ENCODE results near the gene NFATC3. TPM values are rescaled to one million over a fixed set of nuclear protein-coding genes. Genes with fewer than 3 reads are reported as not detected.

The NFATC3 gene
- total and polyA plus RNA-seq, 4 donors, result 9.7 to 21.2 (median 16.8) TPM

- H3K4me1 ChIP-seq (ENCODE audit: control insufficient read depth in 4 of 4, insufficient read depth in 4 of 4, low read length in 3 of 4), result no peaks in the 10 kb centered on the region
- H3K27me3 ChIP-seq (ENCODE audit: control insufficient read depth in 4 of 4, insufficient read depth in 4 of 4, low read length in 3 of 4), result no peaks in the 10 kb centered on the region
- WGBS, result 95% methylated on average over 10 of the region's 10 CpGs
- no peak overlapping the region for H3K4me3 ChIP-seq (ENCODE audit: low read depth in 1 of 3, low read length in 3 of 3)
- H3K36me3 ChIP-seq (ENCODE audit: control insufficient read depth in 4 of 4, insufficient read depth in 3 of 4, low read depth in 1 of 4, low read length in 3 of 4), result peaks cover 3 to 67% (median 35%) of the 10 kb centered on the region in 4 donors
- H3K9ac ChIP-seq (ENCODE audit: low read depth in 1 of 2, low read length in 2 of 2), result no peak overlapping the region
- H3K9me3 ChIP-seq (ENCODE audit: control insufficient read depth in 4 of 4, low read length in 3 of 4), result no peaks in the 10 kb centered on the region
- H3K27ac ChIP-seq (ENCODE audit: low read depth in 1 of 2, low read length in 2 of 2), result no peak overlapping the region
- TF ChIP-seq ZBTB33 (IDR thresholded peaks at IDR 0.05) (no peak), YY1 (IDR thresholded peaks at IDR 0.05) (no peak), EGR1 (IDR thresholded peaks at IDR 0.05; ENCODE audit: low read depth in 2 of 2) (no peak), REST (IDR thresholded peaks at IDR 0.05) (no peak), FOXA1 (IDR thresholded peaks at IDR 0.05) (no peak), RXRA (IDR thresholded peaks at IDR 0.05) (no peak), SP1 (IDR thresholded peaks at IDR 0.05) (no peak), TAF1 (conservative IDR thresholded peaks at IDR 0.05) (no peak), NR2F2 (IDR thresholded peaks at IDR 0.05) (no peak), ATF3 (IDR thresholded peaks at IDR 0.05) (no peak), HNF4G (IDR thresholded peaks at IDR 0.05) (no peak), MAX (IDR thresholded peaks at IDR 0.05) (no peak), CTCF (IDR thresholded peaks at IDR 0.05; ENCODE audit: low read depth, low read length, missing input control) (no peak)
- no peak for DNase-seq (ENCODE audit: low spot score)
These were observed 103.0 kb downstream of the NFATC3 start for GRCh38 chr16:68188170-68188569.

- no peaks in the 10 kb centered on the region for H3K27me3 ChIP-seq (ENCODE audit: control insufficient read depth in 4 of 4, insufficient read depth in 4 of 4, low read length in 3 of 4)
- H3K9me3 ChIP-seq (ENCODE audit: control insufficient read depth in 4 of 4, low read length in 3 of 4), result no peaks in the 10 kb centered on the region
- peaks cover 4 to 54% (median 29%) of the 10 kb centered on the region in 4 donors for H3K36me3 ChIP-seq (ENCODE audit: control insufficient read depth in 4 of 4, insufficient read depth in 3 of 4, low read depth in 1 of 4, low read length in 3 of 4)
- DNase-seq (ENCODE audit: low spot score), result no peak
- 84% methylated on average over 1 of the region's 1 CpG for WGBS
- H3K4me1 ChIP-seq (ENCODE audit: control insufficient read depth in 4 of 4, insufficient read depth in 4 of 4, low read length in 3 of 4), result no peaks in the 10 kb centered on the region
- no peak overlapping the region for H3K27ac ChIP-seq (ENCODE audit: low read depth in 1 of 2, low read length in 2 of 2)
- H3K4me3 ChIP-seq (ENCODE audit: low read depth in 1 of 3, low read length in 3 of 3), result no peak overlapping the region
- H3K9ac ChIP-seq (ENCODE audit: low read depth in 1 of 2, low read length in 2 of 2), result no peak overlapping the region
- TF ChIP-seq NR2F2 (IDR thresholded peaks at IDR 0.05) (no peak), RXRA (IDR thresholded peaks at IDR 0.05) (no peak), JUND (IDR thresholded peaks at IDR 0.05) (no peak), RAD21 (IDR thresholded peaks at IDR 0.05) (no peak), GABPA (IDR thresholded peaks at IDR 0.05 in 1 of 2, conservative IDR thresholded peaks at IDR 0.05 in 1 of 2) (no peak), EGR1 (IDR thresholded peaks at IDR 0.05; ENCODE audit: low read depth in 2 of 2) (no peak), ATF3 (IDR thresholded peaks at IDR 0.05) (no peak), ZBTB33 (IDR thresholded peaks at IDR 0.05) (no peak), CTCF (IDR thresholded peaks at IDR 0.05; ENCODE audit: low read depth, low read length, missing input control) (no peak), HNF4G (IDR thresholded peaks at IDR 0.05) (no peak), HNF4A (conservative IDR thresholded peaks at IDR 0.05) (no peak), SP1 (IDR thresholded peaks at IDR 0.05) (no peak), MAX (IDR thresholded peaks at IDR 0.05) (no peak), FOXA2 (IDR thresholded peaks at IDR 0.05) (no peak), FOXA1 (IDR thresholded peaks at IDR 0.05) (no peak), YY1 (IDR thresholded peaks at IDR 0.05) (no peak), TAF1 (conservative IDR thresholded peaks at IDR 0.05) (no peak)
These were observed 104.9 kb downstream of the NFATC3 start for GRCh38 chr16:68190081-68190480.

All from liver (tissue), 9 donors.